SK-N-SH treated with all-trans-retinoic acid at 6 μM for 48 hours (cell line): ENCODE results near the gene FGF11.

Source experiments
- ARNTL ChIP-seq: fragments of 450-650 bp; formaldehyde crosslinking; IDR thresholded peaks from 2 replicates; pipeline ENCODE4 v1.5.0; 2020; ENCODE audit warnings: low read depth, mild to moderate bottlenecking, moderate library complexity, borderline replicate concordance
- RARB ChIP-seq: fragments of 250-450 bp; sonication (Bioruptor Pico); IDR thresholded peaks from 2 replicates; pipeline ENCODE4 v1.8.0; 2021; ENCODE audit warnings: mild to moderate bottlenecking, moderate library complexity
- TCF4 ChIP-seq: fragments of 250-450 bp; sonication (Bioruptor Pico); IDR thresholded peaks from 2 replicates; pipeline ENCODE4 v1.8.0; 2021; ENCODE audit warnings: mild to moderate bottlenecking, moderate library complexity, borderline replicate concordance
- ZC3H10 ChIP-seq: fragments of 250-450 bp; sonication (Bioruptor Pico); IDR thresholded peaks from 2 replicates; pipeline ENCODE4 v1.5.1; 2021; ENCODE audit warnings: mild to moderate bottlenecking, moderate library complexity
- ZFP3 ChIP-seq: fragments of 250-450 bp; sonication (Bioruptor Pico); IDR thresholded peaks from 2 replicates; pipeline ENCODE4 v1.5.0; 2020; ENCODE audit warnings: mild to moderate bottlenecking, moderate library complexity
- TF ChIP-seq, protein P1 (sequence below): fragments of 250-450 bp; sonication (Bioruptor Pico); IDR thresholded peaks from 2 replicates; pipeline ENCODE4 v1.8.0; 2020; ENCODE audit warnings: mild to moderate bottlenecking, moderate library complexity, borderline replicate concordance
- TF ChIP-seq, protein P2 (sequence below): fragments of 250-450 bp; sonication (Bioruptor Pico); IDR thresholded peaks from 2 replicates; pipeline ENCODE4 v1.5.0; 2020; ENCODE audit warnings: mild to moderate bottlenecking, moderate library complexity
- TF ChIP-seq, protein P3 (sequence below): fragments of 250-450 bp; sonication (Bioruptor Pico); IDR thresholded peaks from 2 replicates; pipeline ENCODE4 v1.5.1; 2020; ENCODE audit warnings: low read depth, mild to moderate bottlenecking, moderate library complexity

DNA sequence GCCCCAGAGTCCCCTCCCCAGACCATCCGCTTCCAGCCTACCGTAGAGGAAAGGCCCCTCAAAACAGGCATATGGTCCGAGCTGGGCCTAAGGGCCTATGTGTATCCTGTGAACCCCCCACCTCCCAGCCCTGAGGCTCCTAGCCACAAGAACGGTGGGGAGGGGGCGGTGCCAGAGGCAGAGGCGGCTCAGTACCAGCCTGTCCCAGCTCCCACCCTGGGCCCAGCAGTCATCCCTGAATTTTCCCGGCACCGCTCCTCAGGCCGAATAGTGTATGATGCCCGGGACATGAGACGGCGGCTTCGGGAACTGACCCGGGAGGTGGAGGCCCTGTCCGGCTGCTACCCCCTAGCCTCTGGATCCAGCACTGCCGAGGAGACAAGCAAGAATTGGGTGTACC, 18.1 kb upstream of the FGF11 start:
- no peak for TF ChIP-seq ZFP3 (CRISPR knock-in tag)
- TF ChIP-seq, protein P1, sequence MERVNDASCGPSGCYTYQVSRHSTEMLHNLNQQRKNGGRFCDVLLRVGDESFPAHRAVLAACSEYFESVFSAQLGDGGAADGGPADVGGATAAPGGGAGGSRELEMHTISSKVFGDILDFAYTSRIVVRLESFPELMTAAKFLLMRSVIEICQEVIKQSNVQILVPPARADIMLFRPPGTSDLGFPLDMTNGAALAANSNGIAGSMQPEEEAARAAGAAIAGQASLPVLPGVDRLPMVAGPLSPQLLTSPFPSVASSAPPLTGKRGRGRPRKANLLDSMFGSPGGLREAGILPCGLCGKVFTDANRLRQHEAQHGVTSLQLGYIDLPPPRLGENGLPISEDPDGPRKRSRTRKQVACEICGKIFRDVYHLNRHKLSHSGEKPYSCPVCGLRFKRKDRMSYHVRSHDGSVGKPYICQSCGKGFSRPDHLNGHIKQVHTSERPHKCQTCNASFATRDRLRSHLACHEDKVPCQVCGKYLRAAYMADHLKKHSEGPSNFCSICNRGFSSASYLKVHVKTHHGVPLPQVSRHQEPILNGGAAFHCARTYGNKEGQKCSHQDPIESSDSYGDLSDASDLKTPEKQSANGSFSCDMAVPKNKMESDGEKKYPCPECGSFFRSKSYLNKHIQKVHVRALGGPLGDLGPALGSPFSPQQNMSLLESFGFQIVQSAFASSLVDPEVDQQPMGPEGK (CRISPR knock-in tag) = no peak
- TF ChIP-seq ZC3H10 = no peak
- TF ChIP-seq, protein P2, sequence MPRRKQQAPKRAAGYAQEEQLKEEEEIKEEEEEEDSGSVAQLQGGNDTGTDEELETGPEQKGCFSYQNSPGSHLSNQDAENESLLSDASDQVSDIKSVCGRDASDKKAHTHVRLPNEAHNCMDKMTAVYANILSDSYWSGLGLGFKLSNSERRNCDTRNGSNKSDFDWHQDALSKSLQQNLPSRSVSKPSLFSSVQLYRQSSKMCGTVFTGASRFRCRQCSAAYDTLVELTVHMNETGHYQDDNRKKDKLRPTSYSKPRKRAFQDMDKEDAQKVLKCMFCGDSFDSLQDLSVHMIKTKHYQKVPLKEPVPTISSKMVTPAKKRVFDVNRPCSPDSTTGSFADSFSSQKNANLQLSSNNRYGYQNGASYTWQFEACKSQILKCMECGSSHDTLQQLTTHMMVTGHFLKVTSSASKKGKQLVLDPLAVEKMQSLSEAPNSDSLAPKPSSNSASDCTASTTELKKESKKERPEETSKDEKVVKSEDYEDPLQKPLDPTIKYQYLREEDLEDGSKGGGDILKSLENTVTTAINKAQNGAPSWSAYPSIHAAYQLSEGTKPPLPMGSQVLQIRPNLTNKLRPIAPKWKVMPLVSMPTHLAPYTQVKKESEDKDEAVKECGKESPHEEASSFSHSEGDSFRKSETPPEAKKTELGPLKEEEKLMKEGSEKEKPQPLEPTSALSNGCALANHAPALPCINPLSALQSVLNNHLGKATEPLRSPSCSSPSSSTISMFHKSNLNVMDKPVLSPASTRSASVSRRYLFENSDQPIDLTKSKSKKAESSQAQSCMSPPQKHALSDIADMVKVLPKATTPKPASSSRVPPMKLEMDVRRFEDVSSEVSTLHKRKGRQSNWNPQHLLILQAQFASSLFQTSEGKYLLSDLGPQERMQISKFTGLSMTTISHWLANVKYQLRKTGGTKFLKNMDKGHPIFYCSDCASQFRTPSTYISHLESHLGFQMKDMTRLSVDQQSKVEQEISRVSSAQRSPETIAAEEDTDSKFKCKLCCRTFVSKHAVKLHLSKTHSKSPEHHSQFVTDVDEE (CRISPR knock-in tag) = no peak
- TF ChIP-seq, protein P3, sequence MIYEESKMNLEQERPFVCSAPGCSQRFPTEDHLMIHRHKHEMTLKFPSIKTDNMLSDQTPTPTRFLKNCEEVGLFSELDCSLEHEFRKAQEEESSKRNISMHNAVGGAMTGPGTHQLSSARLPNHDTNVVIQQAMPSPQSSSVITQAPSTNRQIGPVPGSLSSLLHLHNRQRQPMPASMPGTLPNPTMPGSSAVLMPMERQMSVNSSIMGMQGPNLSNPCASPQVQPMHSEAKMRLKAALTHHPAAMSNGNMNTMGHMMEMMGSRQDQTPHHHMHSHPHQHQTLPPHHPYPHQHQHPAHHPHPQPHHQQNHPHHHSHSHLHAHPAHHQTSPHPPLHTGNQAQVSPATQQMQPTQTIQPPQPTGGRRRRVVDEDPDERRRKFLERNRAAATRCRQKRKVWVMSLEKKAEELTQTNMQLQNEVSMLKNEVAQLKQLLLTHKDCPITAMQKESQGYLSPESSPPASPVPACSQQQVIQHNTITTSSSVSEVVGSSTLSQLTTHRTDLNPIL (CRISPR knock-in tag) = no peak
- no peak for TF ChIP-seq ARNTL (CRISPR knock-in tag)
- TF ChIP-seq RARB (CRISPR knock-in tag) = no peak
- TF ChIP-seq TCF4 = no peak
